GM21515 (cell line): Measurements from ENCODE around the gene GNL1.

Experiments used
- ATAC-seq: cut with Tn5 transposase; IDR thresholded peaks from one replicate; pipeline ENCODE4 v1.9.1; 2021; ENCODE audit not compliant: unreplicated experiment

The GNL1 gene

DNA sequence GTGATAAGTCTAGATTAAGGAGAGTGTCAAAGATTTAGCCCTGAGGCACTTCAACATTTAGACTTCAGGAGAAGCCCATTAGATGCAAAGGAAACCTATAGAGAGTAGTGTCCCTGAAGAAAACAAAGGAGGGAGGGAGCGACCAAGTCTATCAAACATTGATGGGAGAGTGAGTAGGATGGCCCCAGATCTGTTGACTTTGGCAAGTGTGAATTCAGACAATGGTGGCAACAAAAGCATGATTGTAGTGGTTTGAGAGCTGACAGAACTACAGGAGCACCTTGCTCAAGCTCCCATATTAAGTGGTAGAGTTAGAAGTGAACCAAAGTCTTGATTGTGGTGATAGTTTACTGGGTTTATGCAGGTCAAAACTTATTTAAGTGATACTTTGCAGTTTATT, 14.0 kb upstream of the GNL1 start:
- ATAC-seq: no peak

DNA sequence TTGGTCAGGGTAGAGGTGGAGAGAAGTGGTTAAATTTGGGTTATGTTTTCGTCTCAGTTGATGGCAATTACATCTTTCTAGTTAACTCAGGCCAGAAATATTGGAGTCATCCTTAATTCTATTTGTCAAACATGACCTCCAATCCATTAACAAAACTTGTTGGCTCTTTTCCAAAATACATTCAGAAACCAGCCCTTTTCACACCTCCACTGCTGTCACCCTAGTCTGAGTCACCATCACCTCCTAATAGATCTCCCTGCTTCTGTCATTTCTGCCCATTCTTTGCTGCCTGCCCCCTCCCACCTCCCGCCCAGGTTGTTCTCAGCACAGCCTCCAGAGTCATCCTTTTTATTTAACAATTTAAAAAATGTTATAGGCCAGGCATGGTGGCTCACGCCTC, 12.0 kb upstream of the GNL1 start:
- ATAC-seq: no peak

DNA sequence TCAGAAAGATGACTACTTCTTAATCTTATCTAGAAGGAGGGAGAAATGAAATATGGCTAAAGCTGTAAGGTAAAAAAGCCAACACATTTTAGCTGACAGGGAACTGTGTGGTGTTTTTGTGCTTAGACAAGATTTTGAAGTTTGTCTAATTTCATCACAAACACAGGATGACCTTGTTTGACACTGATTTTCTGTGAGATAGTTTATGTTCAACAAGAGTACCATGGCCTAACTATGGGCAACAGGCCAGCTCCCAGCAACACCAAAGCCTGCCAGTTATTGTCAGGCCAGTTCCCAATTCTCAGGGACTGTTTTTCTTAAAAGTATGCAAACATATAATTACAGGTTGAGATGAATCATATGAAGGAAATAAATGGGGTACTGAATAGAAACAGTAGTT, 9.5 kb upstream of the GNL1 start:
- no peak for ATAC-seq

DNA sequence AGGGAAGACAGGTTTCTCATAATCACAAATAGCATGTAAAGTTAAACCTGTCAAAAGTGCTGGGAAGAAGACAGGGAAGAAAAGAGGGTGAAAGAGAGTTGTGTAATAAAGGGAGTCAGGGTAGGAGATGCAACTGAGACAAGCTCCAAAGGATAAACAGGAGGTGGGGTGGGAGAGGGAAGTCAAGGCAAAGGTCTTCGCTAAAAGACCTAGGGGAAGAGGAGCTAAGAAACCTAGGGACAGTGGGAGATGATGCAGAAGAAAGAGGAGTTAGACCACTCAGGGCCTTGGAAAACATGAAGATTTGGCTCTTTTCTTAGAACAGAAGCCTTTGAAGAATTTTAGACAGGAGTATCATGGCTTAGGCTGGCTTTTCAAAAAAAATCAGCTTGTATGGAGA, 7.8 kb upstream of the GNL1 start:
- no peak for ATAC-seq

DNA sequence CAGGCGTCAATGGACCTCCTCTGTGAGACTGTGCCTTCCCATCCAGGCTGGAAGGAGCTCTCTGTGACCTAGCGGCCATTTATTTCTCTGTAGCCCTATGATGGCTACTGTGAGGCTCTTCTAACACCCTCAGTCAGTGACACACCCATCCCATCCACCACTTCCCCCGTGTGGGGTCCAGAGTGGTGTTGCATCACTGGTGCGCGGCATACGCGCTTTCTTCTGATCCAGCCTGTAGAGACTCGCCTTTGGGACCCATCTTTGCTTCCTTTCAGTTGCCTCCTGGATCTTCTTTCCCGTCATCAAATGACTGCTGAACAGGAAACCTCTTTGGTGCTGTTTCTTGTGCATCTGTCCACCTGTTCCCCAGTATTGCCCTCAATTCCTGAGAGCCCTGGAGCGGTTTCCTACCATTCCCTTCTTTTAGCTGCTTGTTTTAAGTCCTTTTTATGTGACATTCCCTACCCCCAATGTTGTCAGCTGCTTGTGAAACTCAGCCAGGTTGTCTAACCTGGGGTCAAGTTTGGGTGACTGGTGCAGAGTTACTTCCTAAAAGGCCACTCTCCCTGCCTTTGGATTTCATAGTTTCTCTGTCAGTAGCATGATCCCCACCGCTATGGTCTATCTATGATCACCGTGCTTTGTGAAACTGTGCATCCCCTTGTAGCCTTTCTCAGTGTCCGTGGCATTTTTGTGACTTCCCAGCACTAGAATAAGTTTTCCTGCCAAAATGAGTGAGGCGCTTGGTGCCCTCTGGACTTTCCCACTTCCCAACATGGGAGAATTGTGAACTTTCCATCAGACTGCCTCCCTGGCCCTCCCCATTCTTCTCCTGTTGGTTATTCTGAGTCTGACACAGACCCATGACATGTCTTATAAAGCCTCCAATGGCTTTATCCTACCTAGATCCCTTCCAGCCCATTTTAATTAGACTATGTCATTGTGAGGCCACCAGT, 6.5 kb upstream of the GNL1 start:
- ATAC-seq: no peak

DNA sequence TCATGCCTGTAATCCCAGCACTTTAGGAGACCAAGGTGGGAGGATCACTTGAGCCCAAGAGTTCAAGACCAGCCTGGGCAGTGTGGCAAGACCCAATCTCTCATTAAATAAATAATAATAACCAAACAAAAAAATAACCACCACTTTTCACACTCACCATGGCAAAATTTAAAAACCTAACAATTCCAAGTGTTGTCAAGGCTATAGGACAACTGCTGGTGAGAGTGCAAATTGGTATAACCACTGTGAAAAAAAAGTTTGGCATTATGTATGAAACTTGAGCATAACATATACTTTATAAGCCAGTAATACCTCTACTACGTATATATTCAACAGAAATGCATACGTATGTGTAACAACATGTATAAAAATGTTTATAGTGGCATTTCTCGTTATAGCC, 4.6 kb upstream of the GNL1 start:
- no peak for ATAC-seq

DNA sequence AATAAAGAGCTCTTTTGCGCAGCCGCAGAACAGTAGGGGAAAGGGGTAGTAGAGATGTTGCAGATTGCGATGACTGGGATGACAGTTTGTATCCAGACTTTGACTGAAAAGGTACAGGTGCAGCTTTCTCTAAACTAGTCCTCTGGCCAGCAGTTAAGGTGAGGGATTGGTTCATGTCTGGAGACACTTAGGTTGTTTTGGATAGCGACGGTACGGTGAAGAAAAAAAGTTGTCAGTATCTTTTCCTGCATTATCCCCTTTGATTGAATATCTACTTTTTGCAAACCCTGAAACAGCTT, 1.3 kb upstream of the GNL1 start:
- no peak for ATAC-seq

DNA sequence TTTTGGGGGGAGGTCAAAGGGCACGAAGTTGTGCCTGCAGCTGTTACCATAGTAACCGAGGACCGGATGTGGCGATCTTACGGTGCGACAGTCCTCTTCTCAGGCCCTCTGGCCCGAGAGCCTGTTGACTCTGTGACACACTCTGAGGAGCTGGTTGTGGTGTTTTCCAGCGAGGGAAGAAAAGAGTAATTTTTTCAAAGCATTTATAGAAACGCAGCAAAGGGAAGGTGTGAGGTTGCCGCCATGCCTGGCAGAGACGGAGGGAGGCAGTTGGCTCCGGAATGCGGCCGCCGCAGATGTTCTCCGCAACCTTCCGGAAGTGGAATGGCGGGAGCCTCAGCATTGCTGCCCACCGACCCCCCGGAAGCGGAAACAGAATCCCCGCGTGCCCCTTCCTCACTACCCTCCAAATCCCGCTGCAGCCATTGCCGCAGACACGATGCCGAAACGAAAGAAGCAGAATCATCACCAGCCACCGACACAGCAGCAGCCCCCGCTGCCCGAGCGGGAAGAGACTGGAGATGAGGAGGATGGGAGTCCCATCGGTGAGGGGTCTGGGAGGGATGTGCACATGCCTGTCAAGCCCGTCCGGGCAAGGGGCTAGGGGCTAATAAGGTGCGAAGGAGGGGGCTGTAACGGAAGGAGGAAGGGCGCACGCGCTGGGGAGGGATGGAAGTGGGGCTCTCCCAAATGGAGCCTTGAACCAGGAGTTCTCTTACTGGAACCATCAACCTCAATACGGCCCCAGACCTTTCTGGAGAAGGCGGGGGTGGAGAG, 805 bp upstream of the GNL1 start, which contains the start of gene PRR3:
Gene PRR3 (plus strand): TSS at position 390 of the 777 bp plus-strand sequence. CDS start 50 bp downstream, at position 440.
- peak; percentile 65 for ATAC-seq

DNA sequence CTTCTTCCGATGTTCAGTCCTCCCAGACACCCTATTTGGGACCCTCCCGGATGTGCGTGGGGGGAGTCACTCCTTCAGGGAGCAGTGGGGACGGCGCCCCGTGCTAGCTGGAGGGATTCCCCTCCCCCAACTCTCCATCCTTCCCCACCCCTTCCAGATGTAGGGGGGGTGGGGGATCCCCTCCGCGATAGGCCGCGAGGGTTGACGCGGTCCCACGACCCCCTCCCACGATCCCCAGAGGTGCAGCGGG, 548 bp downstream of the GNL1 start:
- ATAC-seq: peak; percentile 2

DNA sequence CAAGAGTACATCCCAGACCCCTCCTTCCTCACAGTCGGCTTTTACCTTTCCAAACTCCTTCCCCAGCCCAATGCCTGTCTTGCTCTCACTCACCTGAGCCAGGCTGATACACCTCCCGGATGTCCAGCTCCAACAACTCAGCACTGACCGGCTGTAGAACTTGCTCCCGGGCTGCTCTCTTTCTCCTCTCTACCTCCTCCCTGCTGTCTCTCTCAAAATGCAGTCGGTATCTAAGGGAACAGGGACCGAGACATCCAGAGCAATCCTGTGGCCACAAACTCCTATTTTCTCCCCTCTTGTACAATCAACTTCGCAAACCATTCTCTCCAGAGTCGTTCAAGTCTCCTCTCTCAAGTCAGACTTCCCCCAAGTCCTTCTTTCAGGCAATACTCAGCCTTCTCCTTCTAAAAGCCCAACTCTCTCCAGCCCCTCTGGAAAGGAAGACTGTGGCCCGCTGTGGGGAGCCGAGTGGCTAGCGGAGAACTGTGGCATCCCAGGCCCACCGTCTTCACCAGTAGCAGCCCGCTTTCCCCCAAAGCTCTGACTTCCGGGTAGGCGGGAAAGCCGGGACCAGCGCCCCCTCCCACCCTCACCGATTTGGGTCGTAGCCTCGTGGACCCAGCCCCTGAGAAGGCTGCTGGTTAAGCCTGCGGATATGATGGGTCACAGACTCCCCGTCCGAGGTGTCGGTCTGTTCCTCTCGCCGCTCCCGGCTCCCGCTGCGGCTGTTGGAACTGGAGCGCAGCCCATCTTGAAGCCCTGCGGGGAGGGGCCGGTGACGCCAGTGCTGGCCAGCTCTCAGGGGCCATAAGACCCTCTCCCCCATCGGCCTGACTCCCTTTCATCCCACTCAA, 1.1 kb downstream of the GNL1 start:
- ATAC-seq: no peak

DNA sequence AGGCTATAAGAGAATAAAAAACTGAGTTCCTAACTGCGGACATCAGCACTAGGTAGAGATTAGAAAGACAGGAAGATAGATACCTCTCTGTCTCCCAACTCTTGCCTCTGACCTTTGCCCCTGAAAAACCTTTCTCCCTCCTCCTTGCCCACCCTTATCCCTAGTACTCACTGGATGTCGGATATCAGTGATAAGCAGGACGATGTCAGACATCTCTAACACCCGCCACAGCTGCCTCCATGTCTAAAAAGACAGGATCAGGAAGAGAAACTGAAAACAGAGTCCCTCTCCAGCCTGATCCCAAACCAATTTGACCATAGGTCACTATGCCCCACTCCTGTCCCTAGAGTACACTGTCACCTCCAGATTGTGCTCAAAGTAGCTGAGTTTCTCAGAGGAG, 1.9 kb downstream of the GNL1 start:
- no peak for ATAC-seq

DNA sequence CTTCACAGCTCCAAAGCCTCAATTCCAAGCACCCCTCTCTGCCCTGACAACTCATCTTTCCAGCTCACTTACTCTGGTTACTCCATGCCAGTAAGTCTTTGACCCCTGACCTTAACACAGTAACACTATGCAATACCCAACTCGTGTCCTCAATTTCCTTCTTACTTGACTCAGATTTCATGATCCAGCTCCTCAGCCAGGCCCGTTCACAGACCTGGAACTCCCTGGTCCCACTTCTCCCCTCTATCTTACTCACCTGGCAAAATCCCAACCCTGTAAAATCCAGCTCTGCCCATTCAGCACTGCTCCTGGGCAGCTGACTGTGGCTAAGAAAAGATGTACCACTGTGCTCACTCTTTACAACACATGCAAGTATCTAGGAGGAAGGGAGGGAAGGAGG, 7.9 kb downstream of the GNL1 start:
- no peak for ATAC-seq

DNA sequence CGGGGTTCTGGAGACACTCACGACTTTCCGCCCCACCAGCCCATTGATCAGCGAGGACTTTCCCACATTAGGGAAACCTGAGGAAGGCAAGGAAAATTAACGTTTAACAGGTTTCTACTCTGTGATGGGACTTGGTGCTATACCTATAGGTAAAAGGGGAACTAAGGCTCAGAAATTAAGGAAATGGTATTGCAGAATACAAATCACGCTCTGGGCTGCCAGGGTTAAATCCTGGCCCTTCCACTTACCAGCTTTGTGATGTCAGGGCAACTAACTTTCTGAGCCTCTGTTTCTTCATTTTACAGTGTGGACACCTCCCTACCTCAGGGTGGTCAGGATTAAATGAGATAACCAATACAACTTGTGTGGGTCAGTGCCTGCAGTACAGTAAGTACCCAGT, 8.8 kb downstream of the GNL1 start:
- no peak for ATAC-seq

DNA sequence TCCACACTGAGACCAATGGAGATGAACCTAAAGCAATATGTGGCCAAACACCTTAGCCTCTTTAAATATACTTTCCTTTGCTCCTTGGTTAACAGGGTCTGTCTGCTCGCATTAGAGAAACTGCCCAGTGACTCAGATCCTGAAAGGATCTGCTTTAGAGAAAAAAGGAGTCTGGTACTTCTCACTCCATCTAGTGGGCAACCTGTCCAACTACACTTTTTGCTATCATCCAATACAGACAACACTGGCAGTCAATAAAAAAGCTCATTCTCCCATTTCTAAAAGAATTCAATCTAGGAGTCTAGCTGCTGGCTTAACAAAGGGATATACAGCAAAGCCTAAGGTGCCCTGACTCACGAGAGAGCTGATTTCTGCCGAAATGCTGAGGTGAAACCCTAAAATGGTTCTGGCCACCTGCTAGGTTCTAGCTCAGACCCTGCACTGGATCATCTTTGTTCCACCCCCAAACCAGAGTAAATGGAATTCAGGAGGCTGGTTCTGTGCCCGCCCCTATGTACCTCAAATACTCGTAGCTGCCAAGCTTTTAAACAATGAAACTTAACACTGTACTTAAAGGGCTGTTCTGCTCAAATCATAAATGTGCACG, 11.5 kb downstream of the GNL1 start:
- no peak for ATAC-seq

DNA sequence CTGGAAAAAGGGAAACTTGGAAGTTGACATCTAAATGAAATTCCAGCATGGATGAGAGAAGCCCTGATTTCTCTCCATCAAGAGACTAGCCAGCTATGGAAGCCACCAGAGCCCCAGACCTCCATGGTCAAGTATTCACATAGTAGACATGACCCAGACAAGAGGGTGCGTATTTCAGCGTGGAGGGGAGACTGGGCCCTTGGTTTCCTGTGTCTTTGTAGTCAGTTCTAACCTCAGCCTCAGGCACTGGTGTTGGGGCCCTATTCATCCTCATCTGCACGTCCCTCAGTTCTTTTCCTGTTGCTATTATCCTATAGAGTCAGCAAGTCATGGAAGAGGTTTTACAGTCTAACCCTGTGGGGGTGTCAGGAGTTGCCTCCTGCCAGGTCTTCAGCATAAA, 12.5 kb downstream of the GNL1 start:
- ATAC-seq: no peak

DNA sequence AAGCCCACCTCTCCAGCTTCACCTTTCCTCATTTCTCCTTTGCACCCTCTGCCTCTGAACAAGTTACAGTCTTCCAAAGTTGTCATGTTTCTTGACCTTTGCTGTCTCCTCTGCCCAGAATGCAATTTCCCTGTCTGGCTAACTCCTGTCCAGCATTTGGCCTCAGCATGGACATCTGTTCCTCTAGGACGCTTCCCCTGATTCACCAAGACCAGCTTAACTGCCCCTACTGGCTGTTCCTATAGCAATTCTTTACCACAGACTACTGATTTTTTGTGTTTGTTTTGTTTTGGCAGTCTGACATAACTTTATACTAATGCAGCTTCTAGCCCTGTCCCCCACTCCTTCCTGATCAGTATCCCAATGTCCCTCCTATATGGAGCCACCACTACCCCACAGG, 13.4 kb downstream of the GNL1 start:
- ATAC-seq: no peak

DNA sequence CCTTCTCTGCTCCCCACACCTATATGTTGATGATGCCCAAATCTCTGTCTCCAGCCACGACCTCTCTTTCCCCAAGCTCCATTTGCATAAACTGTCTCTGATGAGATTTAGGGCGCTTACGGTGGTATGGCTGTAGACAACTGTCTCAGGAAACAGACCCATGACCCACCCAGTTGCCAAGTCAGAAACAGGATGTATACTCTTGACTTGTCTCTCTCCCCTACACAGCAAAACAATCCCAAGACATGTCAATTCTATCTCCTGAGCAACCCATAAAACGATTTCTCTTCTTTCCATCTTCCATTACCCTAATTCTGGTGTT, 13.9 kb downstream of the GNL1 start:
- ATAC-seq: no peak

DNA sequence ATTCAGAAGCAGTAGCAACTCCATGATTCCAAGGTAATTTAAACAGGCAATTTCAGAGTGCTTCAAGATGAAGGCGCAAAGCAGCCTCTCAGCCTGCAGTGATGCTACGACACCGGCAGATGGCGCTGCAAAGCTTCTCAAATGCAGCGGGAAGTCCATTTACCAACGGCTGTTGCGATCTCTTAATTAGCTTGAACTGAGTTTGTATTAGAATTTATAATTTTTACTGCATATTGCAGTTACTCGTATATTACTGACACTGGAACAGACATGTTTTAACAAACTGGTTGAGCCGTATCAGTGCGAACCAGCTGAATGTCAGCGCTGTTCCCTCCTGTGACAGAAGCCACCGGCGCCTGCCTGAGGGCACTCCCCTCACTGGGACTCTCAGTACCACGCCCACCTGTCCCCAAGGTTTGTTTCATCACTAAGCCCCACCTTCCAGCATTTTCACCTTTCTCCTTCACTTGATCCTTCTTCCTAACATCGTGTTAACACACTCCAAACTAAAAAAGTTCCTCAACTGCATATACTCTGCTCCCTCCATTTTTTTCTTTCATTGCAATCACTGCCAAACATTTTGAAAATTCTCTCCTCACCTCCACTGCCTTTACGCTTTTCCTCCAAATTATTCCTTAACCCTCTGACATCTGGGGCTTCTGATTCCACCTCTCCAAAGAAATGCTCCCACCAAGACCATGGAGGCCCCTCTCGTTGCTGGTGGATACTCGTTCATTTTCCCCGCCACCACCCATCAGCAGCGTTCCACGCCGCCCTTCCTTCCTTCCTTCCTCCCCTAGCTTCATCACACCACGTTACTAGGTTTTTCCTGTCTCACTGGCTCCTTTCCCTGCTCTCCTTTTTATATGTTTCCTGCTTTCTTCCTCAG, 14.5 kb downstream of the GNL1 start:
- peak; percentile 60 for ATAC-seq

DNA sequence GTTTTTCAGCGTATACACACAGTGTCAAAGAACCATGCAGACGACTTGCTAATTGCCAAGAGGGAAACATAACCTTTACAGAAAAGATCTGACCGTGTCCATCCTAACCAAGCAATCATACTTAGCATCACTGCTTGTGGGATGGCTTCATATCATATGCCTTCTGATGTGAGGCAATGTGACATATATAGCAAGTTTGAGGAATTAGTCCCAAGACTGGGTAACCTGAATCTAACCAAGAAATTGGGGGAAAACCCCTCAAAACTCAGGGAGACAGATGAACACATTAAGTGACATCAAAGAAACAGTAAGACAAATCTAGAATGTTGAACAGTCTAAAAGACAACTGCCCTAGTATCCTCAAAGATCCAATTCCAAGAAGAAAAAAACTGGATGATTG, 18.4 kb downstream of the GNL1 start:
- ATAC-seq: no peak

DNA sequence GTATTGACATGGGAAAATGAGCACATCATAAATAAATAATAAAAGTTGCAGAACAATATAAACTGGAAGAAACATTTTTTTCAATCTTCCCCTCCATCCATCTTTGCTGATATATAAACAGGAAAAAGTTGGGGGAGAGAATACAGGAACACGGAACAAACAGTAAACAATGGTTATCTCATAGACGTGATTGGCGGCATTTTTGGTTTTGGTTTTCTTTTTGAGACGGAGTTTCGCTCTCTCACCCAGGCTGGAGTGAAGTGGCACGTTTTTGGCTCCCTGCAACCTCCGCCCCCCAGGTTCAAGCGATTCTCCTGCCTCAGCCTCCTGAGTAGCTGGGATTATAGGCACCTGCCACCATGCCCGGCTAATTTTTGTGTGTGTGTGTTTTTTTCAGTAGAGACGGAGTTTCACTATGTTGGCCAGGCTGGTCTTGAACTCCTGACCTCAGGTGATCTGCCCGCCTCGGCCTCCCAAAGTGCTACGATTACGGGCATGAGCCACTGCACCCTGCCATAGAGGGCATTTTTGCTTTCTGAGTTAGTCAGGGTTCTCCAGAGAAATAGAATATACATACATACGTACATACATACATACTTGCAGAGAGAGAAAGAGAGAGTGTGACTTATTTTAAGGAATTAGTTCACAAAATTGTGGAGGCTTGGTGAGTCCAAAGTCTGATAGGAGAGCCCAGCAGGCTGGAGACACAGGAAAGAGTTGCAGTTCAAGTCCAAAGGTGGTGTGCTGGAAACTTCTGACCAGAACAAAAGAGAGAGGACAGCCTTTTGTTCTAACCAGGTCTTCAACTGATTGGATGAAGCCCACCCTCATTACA, 22.6 kb downstream of the GNL1 start:
- ATAC-seq: no peak
